Adrenal gland (tissue), 12 donors: ENCODE results near the gene RAB33B. TPM values are rescaled to one million over a fixed set of nuclear protein-coding genes. Genes with fewer than 3 reads are reported as not detected.

Experiments
- DNase-seq, 7 donors: peaks; one replicate each; pipeline ENCODE4 v3.0.0-alpha.2; 2019 to 2020
- H3K27ac ChIP-seq, 5 donors: fragments of 200-600 bp; sonication (generic) in 4 of 5; 1 replicate in 3 of 5; 2 replicates in 2 of 5; pipeline versions ENCODE4 v1.5.1 to v1.8.0; 2016 to 2020; ENCODE audit warnings: mild to moderate bottlenecking in 1 of 5
- H3K27me3 ChIP-seq: fragments of 200-600 bp; 2 replicates; pipeline ENCODE4 v1.8.0; 2021
- H3K36me3 ChIP-seq, 2 donors: fragments of 200-600 bp; replicated peaks in 1 of 2; 1 replicate in 1 of 2; 2 replicates in 1 of 2; pipeline versions ENCODE4 v1.5.1 to v1.8.0; 2018 to 2022
- H3K4me1 ChIP-seq, 2 donors: fragments of 200-600 bp; replicated peaks in 1 of 2; 1 replicate in 1 of 2; 2 replicates in 1 of 2; pipeline versions ENCODE4 v1.5.1 to v1.8.0; 2018 to 2021
- H3K4me3 ChIP-seq, 4 donors: fragments of 200-600 bp; sonication (generic) in 3 of 4; one replicate each; pipeline ENCODE4 v1.5.1; 2016 to 2018
- H3K9me3 ChIP-seq, 3 donors: fragments of 200-600 bp; sonication (generic) in 1 of 3; replicated peaks in 1 of 3; 1 replicate in 2 of 3; 2 replicates in 1 of 3; pipeline versions ENCODE4 v1.5.1 to v1.8.0; 2016 to 2021
- POLR2A ChIP-seq, 2 donors: fragments of 450-650 bp; IDR thresholded peaks; one replicate each; pipeline ENCODE4 v1.6.1; 2017; ENCODE audit warnings: antibody characterized with exemption in 2 of 2, mild to moderate bottlenecking in 2 of 2, moderate library complexity in 1 of 2
- WGBS, 4 donors: extraction: QIAGEN DNeasy Blood & Tissue Kit in 2 of 4; methylation state at CpG; one replicate each; pipeline versions ENCODE4 v1.1.5 to v1.1.7; 2013 to 2017; 5-methylcytosine and 5-hydroxymethylcytosine counted together
- intact Hi-C, 2 donors: fragments of 100-400 bp; cut with DNase I; formaldehyde crosslinking; loops; one replicate each; pipeline versions ENCODE4 v1.14.1 to v1.15.0; 2022 to 2023
- polyA plus RNA-seq, 3 donors: library from polyadenylated mRNA; stranded (reverse); fragments of 200-250 nt in 2 of 3; fragments of 350-450 nt in 1 of 3; fragmentation: Illumina TruSeq in 1 of 3; extraction: RNeasy Lipid Tissue Mini Kit (QIAGEN cat#74804) in 1 of 3; gene quantifications; one replicate each; pipeline ENCODE4 v1.2.3, GENCODE V29; 2013 to 2014
- total RNA-seq, 9 donors: library from RNA; depleted of rRNA in 4 of 9; stranded (reverse); fragments of >200 nt in 4 of 9; fragments of 120-200 nt in 1 of 9; fragmentation: NEBNext Ultra II Directional in 1 of 9; extraction: Animal tissue kit (Norgen Biotek cat#: 25700) in 1 of 9; gene quantifications; one replicate each; pipeline versions ENCODE4 v1.1.0 to v1.2.4, GENCODE V29; 2013 to 2023
- TF ChIP-seq, protein P1 (sequence below), 6 experiments: fragments of 450-650 bp in 4 of 6; fragments of 200-600 bp in 2 of 6; sonication (generic) in 1 of 6; IDR thresholded peaks; 1 replicate in 5 of 6; 2 replicates in 1 of 6; pipeline versions ENCODE4 v1.5.1 to v1.8.0; 2016 to 2021; ENCODE audit warnings: antibody characterized with exemption in 6 of 6, mild to moderate bottlenecking in 2 of 6, moderate library complexity in 1 of 6
- donor health status: healthy with polysubstance abuse.
- donor health status: Bipolar disorder and iron deficiency.
- donor health status: DM: yes; HTN: yes; CAD: no.
- donor health status: DM: no; HTN: no; CAD: no.
- donor health status: DM: no; HTN: no; CAD: no.
- donor health status: DM: yes; HTN: yes; CAD: no.

The RAB33B gene
- total and polyA plus RNA-seq, 12 donors, result 2.0 to 9.4 (median 6.3) TPM

DNA sequence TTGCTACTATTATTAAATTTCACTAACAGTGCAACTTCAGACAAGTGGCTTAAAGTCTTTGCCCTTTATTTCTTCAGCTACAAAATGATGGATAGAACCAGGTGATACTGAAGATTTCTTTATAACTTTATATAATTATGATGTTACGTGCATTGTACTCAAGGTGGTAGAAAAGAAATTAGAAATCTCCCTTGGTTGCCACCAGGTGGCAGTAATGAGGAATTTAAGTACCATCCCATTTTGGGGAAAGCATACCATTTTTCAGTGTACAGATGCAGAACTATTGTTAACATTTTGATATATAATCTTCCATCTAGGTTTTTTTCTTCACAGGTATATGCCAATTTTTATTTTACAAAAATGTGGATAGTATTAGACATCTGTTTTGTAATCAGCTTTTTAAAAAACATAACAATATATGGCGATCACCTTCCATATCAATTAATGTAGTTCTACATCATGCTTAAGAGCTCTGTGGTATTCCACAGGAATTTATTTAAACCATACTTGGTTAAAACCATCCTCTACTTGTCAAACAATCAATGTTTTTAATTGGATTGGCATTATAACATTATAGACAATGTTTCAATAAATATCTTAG lies 37.7 kb upstream of the RAB33B start:
- no peaks in the 10 kb centered on the region for H3K36me3 ChIP-seq
- intact Hi-C loops, result no loop called here
- peaks cover 0 to 6% (median 0%) of the 10 kb centered on the region in 3 donors for H3K9me3 ChIP-seq
- TF ChIP-seq, protein P1, sequence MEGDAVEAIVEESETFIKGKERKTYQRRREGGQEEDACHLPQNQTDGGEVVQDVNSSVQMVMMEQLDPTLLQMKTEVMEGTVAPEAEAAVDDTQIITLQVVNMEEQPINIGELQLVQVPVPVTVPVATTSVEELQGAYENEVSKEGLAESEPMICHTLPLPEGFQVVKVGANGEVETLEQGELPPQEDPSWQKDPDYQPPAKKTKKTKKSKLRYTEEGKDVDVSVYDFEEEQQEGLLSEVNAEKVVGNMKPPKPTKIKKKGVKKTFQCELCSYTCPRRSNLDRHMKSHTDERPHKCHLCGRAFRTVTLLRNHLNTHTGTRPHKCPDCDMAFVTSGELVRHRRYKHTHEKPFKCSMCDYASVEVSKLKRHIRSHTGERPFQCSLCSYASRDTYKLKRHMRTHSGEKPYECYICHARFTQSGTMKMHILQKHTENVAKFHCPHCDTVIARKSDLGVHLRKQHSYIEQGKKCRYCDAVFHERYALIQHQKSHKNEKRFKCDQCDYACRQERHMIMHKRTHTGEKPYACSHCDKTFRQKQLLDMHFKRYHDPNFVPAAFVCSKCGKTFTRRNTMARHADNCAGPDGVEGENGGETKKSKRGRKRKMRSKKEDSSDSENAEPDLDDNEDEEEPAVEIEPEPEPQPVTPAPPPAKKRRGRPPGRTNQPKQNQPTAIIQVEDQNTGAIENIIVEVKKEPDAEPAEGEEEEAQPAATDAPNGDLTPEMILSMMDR (IDR thresholded peaks at IDR 0.05), result peak; percentile 24 to 78 (median 65)
- TF ChIP-seq POLR2A (IDR thresholded peaks at IDR 0.05), result no peak
- DNase-seq, result peak in 1 of 7 donors; percentile 19
- H3K4me1 ChIP-seq, result no peaks in the 10 kb centered on the region
- WGBS, 4 donors, result 68 to 81% (median 71%) methylated on average over 2 of the region's 2 CpGs
- H3K27ac ChIP-seq, result no peak overlapping the region
- no peak overlapping the region for H3K4me3 ChIP-seq
- no peaks in the 10 kb centered on the region for H3K27me3 ChIP-seq

DNA sequence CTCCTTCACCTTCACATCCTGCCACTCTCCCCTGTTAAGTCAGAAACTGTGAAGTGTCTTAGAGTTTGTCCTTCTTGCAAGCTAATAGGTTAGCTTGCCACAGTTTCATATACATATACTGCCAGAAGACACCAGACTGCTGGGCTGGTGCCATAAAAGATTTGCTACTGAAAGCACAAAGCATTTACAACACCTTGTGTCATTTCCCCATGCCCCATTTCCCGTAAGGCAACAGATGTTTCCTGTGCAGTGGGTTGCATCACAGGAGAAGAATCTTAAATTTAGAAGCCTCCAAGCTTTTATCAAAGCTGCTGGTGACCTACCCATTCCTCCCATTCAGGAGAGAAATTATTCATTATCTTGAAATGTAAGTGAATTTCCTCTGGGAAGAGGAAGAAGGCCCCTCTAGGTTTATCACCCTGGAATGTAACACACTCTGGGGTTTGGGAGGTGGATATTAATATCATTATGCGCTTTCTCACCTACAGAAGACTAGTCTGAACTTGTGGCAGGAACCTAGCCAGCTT lies 34.5 kb upstream of the RAB33B start:
- 66 to 70% (median 70%) methylated on average over 2 of the region's 2 CpGs for WGBS, 4 donors

DNA sequence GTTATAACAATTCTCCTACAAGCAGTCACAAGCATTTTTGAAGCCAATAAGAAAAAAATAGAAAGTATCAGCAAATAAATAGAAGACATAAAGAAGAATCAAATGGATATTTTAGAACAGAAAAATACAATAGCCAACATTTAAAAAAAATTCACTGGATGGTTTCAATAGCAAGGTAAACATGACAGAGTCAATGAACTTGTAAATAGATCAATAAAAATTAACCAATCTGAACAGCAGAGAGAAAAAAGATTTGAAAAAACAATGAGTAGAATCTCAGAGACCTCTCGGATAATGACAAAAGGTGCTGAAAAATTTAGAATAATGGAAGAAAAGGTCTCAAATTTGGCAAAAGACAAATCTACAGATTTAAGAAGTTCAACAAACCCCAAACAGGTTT lies 33.3 kb upstream of the RAB33B start:
- intact Hi-C loops, result no loop called here
- no peak for TF ChIP-seq POLR2A (IDR thresholded peaks at IDR 0.05)
- TF ChIP-seq, protein P1 (IDR thresholded peaks at IDR 0.05), result no peak
- H3K27me3 ChIP-seq, result no peaks in the 10 kb centered on the region
- H3K27ac ChIP-seq, result no peak overlapping the region
- H3K36me3 ChIP-seq, result no peaks in the 10 kb centered on the region
- WGBS, 4 donors, result 93 to 100% (median 96%) methylated on average over 1 of the region's 1 CpG
- DNase-seq, result no peak
- no peaks in the 10 kb centered on the region for H3K4me1 ChIP-seq
- H3K4me3 ChIP-seq, result no peak overlapping the region
- no peaks in the 10 kb centered on the region for H3K9me3 ChIP-seq

More for the DNA sequence above, 34.5 kb upstream of the RAB33B start:
- intact Hi-C loops, result no loop called here
- H3K27me3 ChIP-seq, result no peaks in the 10 kb centered on the region
- H3K4me1 ChIP-seq, result no peaks in the 10 kb centered on the region
- H3K27ac ChIP-seq, result peak overlapping the region in 3 of 5 donors; percentile 47 to 77 (median 65)
- TF ChIP-seq POLR2A (IDR thresholded peaks at IDR 0.05), result no peak
- TF ChIP-seq, protein P1 (IDR thresholded peaks at IDR 0.05), result no peak
- peaks cover 0 to 5% (median 0%) of the 10 kb centered on the region in 3 donors for H3K9me3 ChIP-seq
- peak; percentile 58 to 89 (median 72) for DNase-seq
- no peaks in the 10 kb centered on the region for H3K36me3 ChIP-seq
- H3K4me3 ChIP-seq, result no peak overlapping the region

DNA sequence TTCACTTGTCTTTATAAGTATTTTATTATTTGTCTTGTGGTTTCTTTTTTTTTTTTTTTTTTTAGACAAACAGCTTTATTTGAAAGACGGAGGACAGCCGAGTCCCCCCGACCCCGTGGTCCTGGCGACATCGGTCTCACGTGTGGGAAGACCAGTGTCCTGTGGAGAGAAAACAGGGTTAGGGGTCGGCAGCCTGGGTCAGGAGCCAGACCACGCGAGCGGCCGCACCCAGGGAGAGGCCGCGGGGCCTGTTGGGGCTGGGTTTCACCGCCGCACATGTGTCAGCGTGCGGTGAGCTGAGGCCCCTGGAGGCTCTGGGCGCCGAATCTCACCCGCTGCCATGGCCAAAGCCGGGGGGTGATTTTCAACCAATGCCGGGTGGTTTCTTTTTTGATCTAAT lies 17.8 kb upstream of the RAB33B start:
- 95 to 97% (median 97%) methylated on average over 23 of the region's 23 CpGs for WGBS, 4 donors
- DNase-seq, result no peak
- H3K36me3 ChIP-seq, result no peaks in the 10 kb centered on the region
- H3K4me1 ChIP-seq, result no peaks in the 10 kb centered on the region
- H3K4me3 ChIP-seq, result no peak overlapping the region
- intact Hi-C loops, result no loop called here
- H3K27ac ChIP-seq, result no peak overlapping the region
- H3K27me3 ChIP-seq, result no peaks in the 10 kb centered on the region
- H3K9me3 ChIP-seq, result no peaks in the 10 kb centered on the region
- TF ChIP-seq, protein P1 (IDR thresholded peaks at IDR 0.05), result no peak
- no peak for TF ChIP-seq POLR2A (IDR thresholded peaks at IDR 0.05)
